NCI-H82 treated with DMSO at 0.1 percent for 48 hours (cell line): ENCODE results near the gene BTBD2.
"Not testable (repeated sequence)": the region's sequence is repeated elsewhere in the genome, so short reads cannot be mapped to it uniquely, and the experiment has no call there.

Source experiments
- DNase-seq: peaks from one replicate; lab custom pipeline; 2025; ENCODE audit not compliant: unreplicated experiment; lab: John Stamatoyannopoulos, UW

The BTBD2 gene

GRCh38 chr19:2040647-2041432 lies 25.3 kb upstream of the BTBD2 start:
- DNase-seq = no peak

- DNase-seq = no peak
Observed at GRCh38 chr19:2039959-2040646, 24.6 kb upstream of the BTBD2 start.

- DNase-seq = no peak
Observed at GRCh38 chr19:2039089-2039958, 23.8 kb upstream of the BTBD2 start.

GRCh38 chr19:2038284-2039088 lies 23.0 kb upstream of the BTBD2 start:
- DNase-seq = no peak

GRCh38 chr19:2037651-2038255 lies 22.2 kb upstream of the BTBD2 start:
- no peak for DNase-seq

- DNase-seq = no peak
Observed at GRCh38 chr19:2036424-2036823, 20.9 kb upstream of the BTBD2 start.

GRCh38 chr19:2035590-2035991 lies 20.1 kb upstream of the BTBD2 start:
- no peak for DNase-seq

GRCh38 chr19:2034729-2035589 lies 19.4 kb upstream of the BTBD2 start:
- no peak for DNase-seq

GRCh38 chr19:2034253-2034652 lies 18.7 kb upstream of the BTBD2 start:
- not testable (repeated sequence) for DNase-seq

GRCh38 chr19:2033825-2034159 lies 18.3 kb upstream of the BTBD2 start:
- no peak for DNase-seq

GRCh38 chr19:2033115-2033824 lies 17.8 kb upstream of the BTBD2 start:
- no peak for DNase-seq

GRCh38 chr19:2032296-2032941 lies 16.9 kb upstream of the BTBD2 start:
- DNase-seq = peak; percentile 6

- no peak for DNase-seq
Observed at GRCh38 chr19:2027361-2027760, 11.8 kb upstream of the BTBD2 start.

- no peak for DNase-seq
Observed at GRCh38 chr19:2026770-2027169, 11.3 kb upstream of the BTBD2 start.

- no peak for DNase-seq
Observed at GRCh38 chr19:2022289-2022688, 6.8 kb upstream of the BTBD2 start.

- no peak for DNase-seq
Observed at GRCh38 chr19:2021453-2022140, 6.1 kb upstream of the BTBD2 start.

GRCh38 chr19:2018752-2019151 lies 3.2 kb upstream of the BTBD2 start:
- no peak for DNase-seq
